ENCODE results near the gene KLHL7.

DNA sequence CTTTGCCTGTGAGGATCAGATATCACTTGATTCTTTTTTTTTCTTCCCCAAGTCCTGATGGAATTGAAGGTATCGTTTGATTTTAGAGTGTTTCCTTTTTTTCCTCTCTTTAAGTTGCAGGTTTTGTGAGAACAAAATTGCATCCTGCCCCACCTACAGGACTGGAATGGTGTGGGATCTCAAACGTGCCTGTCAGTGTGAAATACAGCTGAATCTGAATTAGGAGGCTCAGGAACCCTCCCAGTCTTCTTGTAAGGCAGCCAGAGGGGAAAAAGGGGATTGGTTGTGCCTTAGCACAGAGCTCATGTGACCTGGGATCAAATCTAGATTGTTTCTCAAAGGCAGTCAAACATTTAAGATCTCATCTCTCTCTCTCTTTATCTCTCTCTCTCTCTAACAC is 32.7 kb upstream of the KLHL7 start:
- TF ChIP-seq, protein P1, sequence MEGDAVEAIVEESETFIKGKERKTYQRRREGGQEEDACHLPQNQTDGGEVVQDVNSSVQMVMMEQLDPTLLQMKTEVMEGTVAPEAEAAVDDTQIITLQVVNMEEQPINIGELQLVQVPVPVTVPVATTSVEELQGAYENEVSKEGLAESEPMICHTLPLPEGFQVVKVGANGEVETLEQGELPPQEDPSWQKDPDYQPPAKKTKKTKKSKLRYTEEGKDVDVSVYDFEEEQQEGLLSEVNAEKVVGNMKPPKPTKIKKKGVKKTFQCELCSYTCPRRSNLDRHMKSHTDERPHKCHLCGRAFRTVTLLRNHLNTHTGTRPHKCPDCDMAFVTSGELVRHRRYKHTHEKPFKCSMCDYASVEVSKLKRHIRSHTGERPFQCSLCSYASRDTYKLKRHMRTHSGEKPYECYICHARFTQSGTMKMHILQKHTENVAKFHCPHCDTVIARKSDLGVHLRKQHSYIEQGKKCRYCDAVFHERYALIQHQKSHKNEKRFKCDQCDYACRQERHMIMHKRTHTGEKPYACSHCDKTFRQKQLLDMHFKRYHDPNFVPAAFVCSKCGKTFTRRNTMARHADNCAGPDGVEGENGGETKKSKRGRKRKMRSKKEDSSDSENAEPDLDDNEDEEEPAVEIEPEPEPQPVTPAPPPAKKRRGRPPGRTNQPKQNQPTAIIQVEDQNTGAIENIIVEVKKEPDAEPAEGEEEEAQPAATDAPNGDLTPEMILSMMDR (IDR thresholded peaks at IDR 0.05 in 2 of 3, conservative IDR thresholded peaks at IDR 0.05 in 1 of 3; ENCODE audit: borderline replicate concordance in 1 of 3, insufficient read depth in 1 of 3, low read depth in 2 of 3, low read length in 2 of 3), result peak in 1 of 3 experiments; percentile 18; a peak in 1 of 6 replicates
- TF ChIP-seq, protein P2, sequence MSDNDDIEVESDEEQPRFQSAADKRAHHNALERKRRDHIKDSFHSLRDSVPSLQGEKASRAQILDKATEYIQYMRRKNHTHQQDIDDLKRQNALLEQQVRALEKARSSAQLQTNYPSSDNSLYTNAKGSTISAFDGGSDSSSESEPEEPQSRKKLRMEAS (IDR thresholded peaks at IDR 0.05), result no peak
- TF ChIP-seq SRF (IDR thresholded peaks at IDR 0.05; ENCODE audit: low read depth) (no peak), EGR1 (IDR thresholded peaks at IDR 0.05; ENCODE audit: low read depth) (no peak), EZH2 (IDR thresholded peaks at IDR 0.05) (no peak), POLR2A (IDR thresholded peaks at IDR 0.05; ENCODE audit: borderline replicate concordance, extremely low read depth, insufficient read depth, insufficient read length) (no peak), EZH2phosphoT487 (IDR thresholded peaks at IDR 0.05; ENCODE audit: borderline replicate concordance) (no peak), JUND (IDR thresholded peaks at IDR 0.05) (no peak), POLR2AphosphoS5 (IDR thresholded peaks at IDR 0.05; ENCODE audit: low read depth, low read length) (no peak), RAD21 (IDR thresholded peaks at IDR 0.05; ENCODE audit: low read depth) (no peak), ZNF274 (IDR thresholded peaks at IDR 0.05; ENCODE audit: low read depth, low read length) (no peak)
- TF ChIP-seq, protein P3, sequence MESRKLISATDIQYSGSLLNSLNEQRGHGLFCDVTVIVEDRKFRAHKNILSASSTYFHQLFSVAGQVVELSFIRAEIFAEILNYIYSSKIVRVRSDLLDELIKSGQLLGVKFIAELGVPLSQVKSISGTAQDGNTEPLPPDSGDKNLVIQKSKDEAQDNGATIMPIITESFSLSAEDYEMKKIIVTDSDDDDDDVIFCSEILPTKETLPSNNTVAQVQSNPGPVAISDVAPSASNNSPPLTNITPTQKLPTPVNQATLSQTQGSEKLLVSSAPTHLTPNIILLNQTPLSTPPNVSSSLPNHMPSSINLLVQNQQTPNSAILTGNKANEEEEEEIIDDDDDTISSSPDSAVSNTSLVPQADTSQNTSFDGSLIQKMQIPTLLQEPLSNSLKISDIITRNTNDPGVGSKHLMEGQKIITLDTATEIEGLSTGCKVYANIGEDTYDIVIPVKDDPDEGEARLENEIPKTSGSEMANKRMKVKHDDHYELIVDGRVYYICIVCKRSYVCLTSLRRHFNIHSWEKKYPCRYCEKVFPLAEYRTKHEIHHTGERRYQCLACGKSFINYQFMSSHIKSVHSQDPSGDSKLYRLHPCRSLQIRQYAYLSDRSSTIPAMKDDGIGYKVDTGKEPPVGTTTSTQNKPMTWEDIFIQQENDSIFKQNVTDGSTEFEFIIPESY (IDR thresholded peaks at IDR 0.05; ENCODE audit: extremely low read depth, insufficient replicate concordance, low read length), result no peak
- TF ChIP-seq, protein P4, sequence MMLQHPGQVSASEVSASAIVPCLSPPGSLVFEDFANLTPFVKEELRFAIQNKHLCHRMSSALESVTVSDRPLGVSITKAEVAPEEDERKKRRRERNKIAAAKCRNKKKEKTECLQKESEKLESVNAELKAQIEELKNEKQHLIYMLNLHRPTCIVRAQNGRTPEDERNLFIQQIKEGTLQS (IDR thresholded peaks at IDR 0.05), result no peak

Measured in HCT116 (cell line).